A549 (cell line): ENCODE results near the gene PCDHGB5. TPM values are rescaled to one million over a fixed set of nuclear protein-coding genes. Genes with fewer than 3 reads are reported as not detected.

Experiments used
- ATAC-seq, 2 experiments: fragments of 200-7000 bp in 1 of 2; fragments of >200 bp in 1 of 2; cut with Nextera tagmentation in 1 of 2; cut with Tn5 transposase in 1 of 2; 3 replicates each; pipeline versions ENCODE4 v1.8.0 to v1.9.1; 2018 to 2020; ENCODE audit warnings: mild to moderate bottlenecking in 1 of 2, moderate library complexity in 1 of 2
- CTCF ChIA-PET: fragments of 300-600 bp; sonication (Branson Sonifier 250); formaldehyde crosslinking; extraction: SDS; loops from one replicate; lab custom pipeline; 2021; ENCODE audit warnings: antibody characterized with exemption, inconsistent platforms; lab: Yijun Ruan, JAX
- POLR2A ChIA-PET: fragments of 350-600 bp; formaldehyde crosslinking; extraction: SDS; loops from one replicate; lab custom pipeline; 2021; ENCODE audit warnings: antibody characterized with exemption, inconsistent platforms; lab: Yijun Ruan, JAX
- DNase-seq, 2 experiments: peaks; one replicate each; pipeline versions ENCODE4 v3.0.0 to v3.0.0-alpha.2; 2011 to 2016; ENCODE audit warnings: low read depth in 1 of 2, low spot score in 1 of 2
- FAIRE-seq: peaks from 2 replicates; lab custom pipeline; 2011; peaks lifted over from hg19 to GRCh38; lab: Jason Lieb, UNC
- H3K27ac ChIP-seq, 2 experiments: fragments of >200 bp; sonication (Bioruptor Twin); formaldehyde crosslinking; 3 replicates each; pipeline ENCODE4 v1.5.1; 2016 to 2017
- H3K4me1 ChIP-seq: fragments of >200 bp; sonication (Bioruptor Twin); formaldehyde crosslinking; 3 replicates; pipeline ENCODE4 v1.6.1; 2016
- H3K4me2 ChIP-seq: fragments of >200 bp; sonication (Bioruptor Twin); formaldehyde crosslinking; 3 replicates; pipeline ENCODE4 v1.6.1; 2016
- H3K4me3 ChIP-seq: fragments of >200 bp; sonication (Bioruptor Twin); formaldehyde crosslinking; 3 replicates; pipeline ENCODE4 v1.5.1; 2016
- H3K9me3 ChIP-seq: fragments of >200 bp; sonication (Bioruptor Twin); formaldehyde crosslinking; 3 replicates; pipeline ENCODE4 v1.6.1; 2016
- BHLHE40 ChIP-seq: IDR thresholded peaks from 2 replicates; pipeline ENCODE4 v1.6.1; 2012; ENCODE audit warnings: low read depth, low read length, inconsistent platforms
- CBX2 ChIP-seq: fragments of 200-600 bp; sonication (generic); IDR thresholded peaks from 2 replicates; pipeline ENCODE4 v1.6.1; 2016; ENCODE audit warnings: low read depth, mild to moderate bottlenecking, borderline replicate concordance
- CEBPB ChIP-seq, 2 experiments: fragments of >200 bp in 1 of 2; sonication (Bioruptor Twin) in 1 of 2; formaldehyde crosslinking in 1 of 2; IDR thresholded peaks; 2 replicates each; pipeline ENCODE4 v1.6.1; 2012 to 2016
- CHD2 ChIP-seq: fragments of 150-350 bp; IDR thresholded peaks from 2 replicates; pipeline ENCODE4 v1.6.1; 2014; ENCODE audit warnings: low read length; ENCODE audit not compliant: partially characterized antibody
- EHMT2 ChIP-seq: fragments of 200-600 bp; sonication (generic); IDR thresholded peaks from 2 replicates; pipeline ENCODE4 v1.6.1; 2016; ENCODE audit warnings: antibody characterized with exemption, low read depth, mild to moderate bottlenecking, moderate library complexity
- ESRRA ChIP-seq: fragments of 150-350 bp; IDR thresholded peaks from 2 replicates; pipeline ENCODE4 v1.6.1; 2014; ENCODE audit warnings: mild to moderate bottlenecking, low read length, borderline replicate concordance
- FOXS1 ChIP-seq: fragments of 250-450 bp; sonication (Bioruptor Pico); IDR thresholded peaks from 2 replicates; pipeline ENCODE4 v1.5.0; 2020; ENCODE audit warnings: mild to moderate bottlenecking, moderate library complexity
- HEYL ChIP-seq: fragments of 250-450 bp; sonication (Bioruptor Pico); IDR thresholded peaks from 2 replicates; pipeline ENCODE4 v1.8.0; 2021; ENCODE audit warnings: mild to moderate bottlenecking, moderate library complexity
- HOXB5 ChIP-seq: fragments of 250-450 bp; sonication (Bioruptor Pico); IDR thresholded peaks from 2 replicates; pipeline ENCODE4 v1.5.0; 2020; ENCODE audit warnings: mild to moderate bottlenecking, moderate library complexity
- JUN ChIP-seq, 2 experiments: fragments of >200 bp; sonication (Bioruptor Twin); formaldehyde crosslinking; IDR thresholded peaks; 2 replicates in 1 of 2; 3 replicates in 1 of 2; pipeline ENCODE4 v1.6.1; 2016 to 2017
- KDM1A ChIP-seq: fragments of 200-600 bp; sonication (generic); IDR thresholded peaks from 2 replicates; pipeline ENCODE4 v1.6.1; 2016; ENCODE audit warnings: low read depth, mild to moderate bottlenecking
- NFE2L2 ChIP-seq: fragments of 150-350 bp; conservative IDR thresholded peaks from 2 replicates; pipeline ENCODE4 v1.6.1; 2014; ENCODE audit warnings: low read length
- NPAS2 ChIP-seq: fragments of 250-450 bp; sonication (Bioruptor Pico); IDR thresholded peaks from 2 replicates; pipeline ENCODE4 v1.8.0; 2022; ENCODE audit warnings: mild to moderate bottlenecking, moderate library complexity, borderline replicate concordance
- RAD21 ChIP-seq, 2 experiments: fragments of >200 bp in 1 of 2; sonication (Bioruptor Twin) in 1 of 2; formaldehyde crosslinking in 1 of 2; IDR thresholded peaks in 1 of 2; conservative IDR thresholded peaks in 1 of 2; 2 replicates in 1 of 2; 3 replicates in 1 of 2; pipeline ENCODE4 v1.6.1; 2012 to 2018; ENCODE audit warnings: inconsistent platforms in 1 of 2
- RCOR1 ChIP-seq: fragments of 150-350 bp; IDR thresholded peaks from 2 replicates; pipeline ENCODE4 v1.6.1; 2014; ENCODE audit warnings: antibody characterized with exemption, low read length, low read depth
- RNF2 ChIP-seq: fragments of 200-600 bp; sonication (generic); IDR thresholded peaks from 2 replicates; pipeline ENCODE4 v1.6.1; 2016; ENCODE audit warnings: low read depth, mild to moderate bottlenecking, antibody characterized with exemption, moderate library complexity, borderline replicate concordance
- ZC3H11A ChIP-seq: fragments of 450-650 bp; IDR thresholded peaks from 2 replicates; pipeline ENCODE4 v1.6.1; 2014; ENCODE audit warnings: antibody characterized with exemption, mild to moderate bottlenecking
- ZFP36 ChIP-seq: fragments of 450-650 bp; IDR thresholded peaks from 2 replicates; pipeline ENCODE4 v1.6.1; 2014; ENCODE audit warnings: borderline replicate concordance; ENCODE audit not compliant: partially characterized antibody
- WGBS: methylation state at CpG from one replicate; pipeline ENCODE4 v1.1.6; 2017; ENCODE audit errors: missing lambda C conversion rate; 5-methylcytosine and 5-hydroxymethylcytosine counted together
- polyA plus RNA-seq, 4 experiments: library from polyadenylated mRNA; depleted of rRNA in 3 of 4; stranded (reverse); fragments of >200 nt; fragmentation: RNase III in 1 of 4; extraction: RNeasy Plus Mini Kit Qiagen cat#74134 plus additional on column Dnase treatment in 1 of 4; gene quantifications; 2 replicates in 3 of 4; 3 replicates in 1 of 4; pipeline ENCODE4 v1.2.3, GENCODE V29; 2011 to 2017
- TF ChIP-seq, protein P1 (sequence below): IDR thresholded peaks from 2 replicates; pipeline ENCODE4 v1.6.1; 2012
- TF ChIP-seq, protein P2 (sequence below): fragments of >200 bp; sonication (Bioruptor Twin); formaldehyde crosslinking; IDR thresholded peaks from 2 replicates; pipeline ENCODE4 v1.6.1; 2016
- TF ChIP-seq, protein P3 (sequence below): fragments of >200 bp; sonication (Bioruptor Twin); formaldehyde crosslinking; IDR thresholded peaks from 3 replicates; pipeline ENCODE4 v1.6.1; 2016
- TF ChIP-seq, protein P4 (sequence below): IDR thresholded peaks from 2 replicates; pipeline ENCODE4 v1.6.1; 2012; ENCODE audit warnings: low read depth, borderline replicate concordance
- TF ChIP-seq, protein P5 (sequence below): fragments of 250-450 bp; sonication (Bioruptor Pico); IDR thresholded peaks from 2 replicates; pipeline ENCODE4 v1.5.0; 2020; ENCODE audit warnings: low read depth, mild to moderate bottlenecking, moderate library complexity

PCDHGB5 gene
- polyA plus RNA-seq, 2 of the 4 experiments (the other 2 are of a cell fraction) = 1.9 to 3.2 TPM

DNA sequence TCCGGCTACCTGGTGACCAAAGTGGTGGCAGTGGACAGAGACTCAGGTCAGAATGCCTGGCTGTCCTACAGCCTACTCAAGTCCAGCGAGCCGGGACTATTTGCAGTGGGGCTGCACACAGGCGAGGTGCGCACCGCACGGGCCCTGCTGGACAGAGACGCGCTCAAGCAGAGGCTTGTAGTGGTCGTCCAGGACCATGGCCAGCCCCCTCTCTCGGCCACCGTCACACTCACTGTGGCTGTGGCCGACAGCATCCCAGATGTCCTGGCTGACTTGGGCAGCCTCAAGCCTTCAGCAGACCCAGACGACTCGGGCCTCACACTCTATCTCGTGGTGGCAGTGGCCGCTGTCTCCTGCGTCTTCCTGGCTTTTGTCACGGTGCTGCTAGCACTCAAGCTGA is 40.8 kb upstream of the PCDHGB5 start:
- POLR2A ChIA-PET = no interaction called here
- CTCF ChIA-PET = interaction anchor here (1.2 kb wide), 1 partner anchor 14 kb away, joined by 3 read pairs; no protein-coding TSS in a partner anchor
- DNase-seq (no peak), ATAC-seq (no peak), FAIRE-seq (no peak)
- TF ChIP-seq HOXB5 (CRISPR knock-in tag) = no peak
- no peak for TF ChIP-seq JUN (IDR thresholded peaks at IDR 0.05)
- TF ChIP-seq FOXS1 (CRISPR knock-in tag) = no peak
- TF ChIP-seq KDM1A = no peak
- no peak for TF ChIP-seq NFE2L2
- no peak for TF ChIP-seq ZFP36
- no peak for TF ChIP-seq NPAS2 (CRISPR knock-in tag)
- no peak for TF ChIP-seq RAD21 (conservative IDR thresholded peaks at IDR 0.05 in 1 of 2, IDR thresholded peaks at IDR 0.05 in 1 of 2)
- no peak for TF ChIP-seq CHD2
- no peak for TF ChIP-seq RCOR1
- TF ChIP-seq, protein P1, sequence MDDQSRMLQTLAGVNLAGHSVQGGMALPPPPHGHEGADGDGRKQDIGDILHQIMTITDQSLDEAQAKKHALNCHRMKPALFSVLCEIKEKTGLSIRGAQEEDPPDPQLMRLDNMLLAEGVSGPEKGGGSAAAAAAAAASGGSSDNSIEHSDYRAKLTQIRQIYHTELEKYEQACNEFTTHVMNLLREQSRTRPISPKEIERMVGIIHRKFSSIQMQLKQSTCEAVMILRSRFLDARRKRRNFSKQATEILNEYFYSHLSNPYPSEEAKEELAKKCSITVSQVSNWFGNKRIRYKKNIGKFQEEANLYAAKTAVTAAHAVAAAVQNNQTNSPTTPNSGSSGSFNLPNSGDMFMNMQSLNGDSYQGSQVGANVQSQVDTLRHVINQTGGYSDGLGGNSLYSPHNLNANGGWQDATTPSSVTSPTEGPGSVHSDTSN = no peak
- no peak for TF ChIP-seq HEYL (CRISPR knock-in tag)
- TF ChIP-seq, protein P2, sequence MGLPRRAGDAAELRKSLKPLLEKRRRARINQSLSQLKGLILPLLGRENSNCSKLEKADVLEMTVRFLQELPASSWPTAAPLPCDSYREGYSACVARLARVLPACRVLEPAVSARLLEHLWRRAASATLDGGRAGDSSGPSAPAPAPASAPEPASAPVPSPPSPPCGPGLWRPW = no peak
- no peak for TF ChIP-seq ZC3H11A
- H3K27ac ChIP-seq = no peak overlapping the region
- 19% methylated on average over 6 of the region's 19 CpGs for WGBS
- no peaks in the 10 kb centered on the region for H3K4me1 ChIP-seq
- H3K4me3 ChIP-seq = no peak overlapping the region
- H3K9me3 ChIP-seq = peaks cover 55% of the 10 kb centered on the region
- no peak overlapping the region for H3K4me2 ChIP-seq

DNA sequence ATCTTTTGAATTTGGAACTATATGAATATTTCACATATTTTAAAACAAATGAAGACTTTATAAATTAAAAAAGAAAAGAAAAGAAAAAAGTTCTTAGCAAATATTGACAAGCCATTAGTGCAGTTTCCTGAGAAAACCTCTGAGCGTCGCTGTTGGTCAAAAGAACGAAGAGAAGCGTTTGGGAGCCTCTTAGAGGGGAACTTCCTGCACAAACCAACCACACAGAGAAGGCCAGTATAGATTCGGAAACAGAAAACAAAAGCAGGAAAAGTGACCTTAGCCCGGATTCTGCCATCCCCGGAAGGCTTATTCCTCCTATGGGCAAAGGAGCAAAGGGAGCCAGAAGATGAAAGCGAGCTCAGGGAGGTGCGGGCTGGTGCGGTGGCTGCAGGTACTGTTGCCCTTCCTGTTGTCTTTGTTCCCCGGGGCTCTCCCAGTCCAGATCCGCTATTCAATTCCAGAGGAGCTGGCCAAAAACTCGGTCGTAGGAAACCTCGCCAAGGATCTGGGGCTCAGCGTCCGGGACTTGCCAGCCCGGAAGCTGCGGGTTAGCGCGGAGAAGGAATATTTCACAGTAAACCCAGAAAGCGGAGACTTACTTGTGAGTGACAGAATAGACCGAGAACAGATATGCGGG is 37.8 kb upstream of the PCDHGB5 start, which contains the start of gene PCDHGB2:
PCDHGB2 (plus strand) TSS at position 205 of the 637 bp plus-strand sequence; CDS start at position 347, 142 bp downstream.
- 67% methylated on average over 24 of the region's 24 CpGs for WGBS
- CTCF ChIA-PET = interaction anchor here (0.9 to 1.3 kb wide), 2 partner anchors 10 to 204 kb away, joined by 4 to 5 read pairs; partner anchors contain the start of gene PCDHGB1
- Histone ChIP-seq H3K4me3 (no peak within 1 kb of the TSS), H3K9me3 (peaks cover 65% of the 10 kb centered on the region), H3K27ac (no peak within 1 kb of the TSS), H3K4me1 (no peaks in the 10 kb centered on the region), H3K4me2 (no peak within 1 kb of the TSS)
- FAIRE-seq (no peak), ATAC-seq (no peak), DNase-seq (no peak)
- POLR2A ChIA-PET = no interaction called here
- TF ChIP-seq RAD21 (conservative IDR thresholded peaks at IDR 0.05 in 1 of 2, IDR thresholded peaks at IDR 0.05 in 1 of 2) = peak in 1 of 2 experiments; percentile 14; a peak in 1 of 5 replicates
- TF ChIP-seq, protein P3, sequence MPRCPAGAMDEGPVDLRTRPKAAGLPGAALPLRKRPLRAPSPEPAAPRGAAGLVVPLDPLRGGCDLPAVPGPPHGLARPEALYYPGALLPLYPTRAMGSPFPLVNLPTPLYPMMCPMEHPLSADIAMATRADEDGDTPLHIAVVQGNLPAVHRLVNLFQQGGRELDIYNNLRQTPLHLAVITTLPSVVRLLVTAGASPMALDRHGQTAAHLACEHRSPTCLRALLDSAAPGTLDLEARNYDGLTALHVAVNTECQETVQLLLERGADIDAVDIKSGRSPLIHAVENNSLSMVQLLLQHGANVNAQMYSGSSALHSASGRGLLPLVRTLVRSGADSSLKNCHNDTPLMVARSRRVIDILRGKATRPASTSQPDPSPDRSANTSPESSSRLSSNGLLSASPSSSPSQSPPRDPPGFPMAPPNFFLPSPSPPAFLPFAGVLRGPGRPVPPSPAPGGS = no peak

DNA sequence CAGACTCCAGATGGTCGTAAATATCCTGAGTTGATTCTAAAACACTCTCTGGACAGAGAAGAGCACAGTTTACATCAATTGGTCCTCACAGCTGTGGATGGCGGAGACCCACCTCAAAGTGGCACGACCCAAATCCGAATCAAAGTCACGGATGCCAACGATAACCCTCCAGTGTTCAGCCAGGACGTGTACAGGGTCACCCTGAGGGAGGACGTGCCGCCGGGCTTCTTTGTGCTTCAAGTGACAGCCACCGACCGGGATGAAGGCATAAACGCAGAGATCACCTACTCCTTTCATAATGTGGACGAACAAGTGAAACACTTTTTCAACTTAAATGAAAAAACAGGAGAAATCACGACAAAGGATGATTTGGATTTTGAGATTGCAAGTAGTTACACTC is 37.1 kb upstream of the PCDHGB5 start:
- Histone ChIP-seq H3K4me2 (no peak overlapping the region), H3K27ac (no peak overlapping the region), H3K9me3 (peaks cover 69% of the 10 kb centered on the region), H3K4me1 (no peaks in the 10 kb centered on the region), H3K4me3 (no peak overlapping the region)
- ATAC-seq (no peak), DNase-seq (no peak), FAIRE-seq (no peak)
- ChIA-PET POLR2A (no interaction called here), CTCF (interaction anchor here (1.3 kb wide), 1 partner anchor 10 kb away, joined by 4 read pairs; the partner anchor contains the start of gene PCDHGB1)
- TF ChIP-seq, protein P4, sequence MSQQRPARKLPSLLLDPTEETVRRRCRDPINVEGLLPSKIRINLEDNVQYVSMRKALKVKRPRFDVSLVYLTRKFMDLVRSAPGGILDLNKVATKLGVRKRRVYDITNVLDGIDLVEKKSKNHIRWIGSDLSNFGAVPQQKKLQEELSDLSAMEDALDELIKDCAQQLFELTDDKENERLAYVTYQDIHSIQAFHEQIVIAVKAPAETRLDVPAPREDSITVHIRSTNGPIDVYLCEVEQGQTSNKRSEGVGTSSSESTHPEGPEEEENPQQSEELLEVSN = no peak
- TF ChIP-seq, protein P5, sequence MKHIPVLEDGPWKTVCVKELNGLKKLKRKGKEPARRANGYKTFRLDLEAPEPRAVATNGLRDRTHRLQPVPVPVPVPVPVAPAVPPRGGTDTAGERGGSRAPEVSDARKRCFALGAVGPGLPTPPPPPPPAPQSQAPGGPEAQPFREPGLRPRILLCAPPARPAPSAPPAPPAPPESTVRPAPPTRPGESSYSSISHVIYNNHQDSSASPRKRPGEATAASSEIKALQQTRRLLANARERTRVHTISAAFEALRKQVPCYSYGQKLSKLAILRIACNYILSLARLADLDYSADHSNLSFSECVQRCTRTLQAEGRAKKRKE = no peak
- TF ChIP-seq EHMT2 (no peak), KDM1A (no peak), RCOR1 (no peak), RNF2 (no peak), BHLHE40 (no peak), CBX2 (no peak), ESRRA (no peak), CEBPB (IDR thresholded peaks at IDR 0.05) (no peak)
- TF ChIP-seq, protein P2 = no peak
- TF ChIP-seq, protein P1 = no peak
- TF ChIP-seq, protein P3 = no peak
- 53% methylated on average over 15 of the region's 15 CpGs for WGBS
